Endothelial cell of umbilical vein (primary cell): ENCODE results near the gene NDRG2. TPM values are rescaled to one million over a fixed set of nuclear protein-coding genes. Genes with fewer than 3 reads are reported as not detected.

ENCODE experiments used
- BruUV-seq: library from RNA; stranded (reverse); fragments of 400-500 nt; replicated peaks from 2 replicates; lab custom pipeline; 2021; lab: Mats Ljungman, UMichigan
- CTCF ChIA-PET: fragments of 300-600, 350-600 bp; sonication (Branson Sonifier 250); formaldehyde crosslinking; loops from one replicate; lab custom pipeline; 2021; ENCODE audit warnings: antibody characterized with exemption, inconsistent platforms; lab: Charles Lee
- POLR2A ChIA-PET: fragments of 300-600, 350-600 bp; sonication (Branson Sonifier 250); formaldehyde crosslinking; loops from one replicate; lab custom pipeline; 2021; ENCODE audit warnings: antibody characterized with exemption, inconsistent platforms; lab: Charles Lee
- DNase-seq: peaks from one replicate; pipeline ENCODE4 v3.0.0-alpha.2; 2011; ENCODE audit warnings: low read depth, low spot score
- FAIRE-seq: peaks from 2 replicates; lab custom pipeline; 2011; peaks lifted over from hg19 to GRCh38; lab: Jason Lieb, UNC
- H2AFZ ChIP-seq: 2 replicates; pipeline ENCODE4 v1.6.0; 2012; ENCODE audit warnings: low read depth, low read length, control low read depth, inconsistent platforms
- H3K27ac ChIP-seq: 2 replicates; pipeline ENCODE4 v1.5.1; 2011; ENCODE audit warnings: low read depth, mild to moderate bottlenecking, control low read depth, low read length, moderate library complexity; ENCODE audit not compliant: insufficient read depth
- H3K27me3 ChIP-seq, 2 experiments: 2 replicates each; pipeline versions ENCODE4 v1.6.0 to v1.6.1; 2011; ENCODE audit warnings: low read length in 2 of 2, mixed read lengths in 1 of 2; ENCODE audit not compliant: control insufficient read depth in 2 of 2, insufficient read depth in 2 of 2
- H3K36me3 ChIP-seq, 2 experiments: 2 replicates in 1 of 2; 3 replicates in 1 of 2; pipeline ENCODE4 v1.5.1; 2011; ENCODE audit warnings: low read length in 2 of 2, mild to moderate bottlenecking in 1 of 2, moderate library complexity in 1 of 2; ENCODE audit not compliant: control insufficient read depth in 2 of 2, insufficient read depth in 2 of 2; ENCODE audit errors: extremely low read depth in 1 of 2
- H3K4me1 ChIP-seq: 3 replicates; pipeline ENCODE4 v1.5.1; 2011; ENCODE audit warnings: mild to moderate bottlenecking, low read length; ENCODE audit not compliant: control insufficient read depth, insufficient read depth; ENCODE audit errors: extremely low read depth
- H3K4me2 ChIP-seq: 2 replicates; pipeline ENCODE4 v1.6.1; 2011; ENCODE audit warnings: low read length, control low read depth, mixed read lengths; ENCODE audit not compliant: insufficient read depth
- H3K4me3 ChIP-seq, 3 experiments: fragments of 200-600 bp in 1 of 3; sonication (generic), shearing (Covaris generic) in 1 of 3; replicated peaks in 1 of 3; 2 replicates each; pipeline ENCODE4 v1.5.1; 2011 to 2016; ENCODE audit warnings: control low read depth in 3 of 3, low read length in 3 of 3, mild to moderate bottlenecking in 2 of 3, inconsistent platforms in 1 of 3, low read depth in 1 of 3, moderate library complexity in 1 of 3; ENCODE audit not compliant: insufficient read depth in 1 of 3
- H3K79me2 ChIP-seq: 2 replicates; pipeline ENCODE4 v1.6.0; 2012; ENCODE audit warnings: low read length, inconsistent platforms; ENCODE audit not compliant: control insufficient read depth, insufficient read depth
- H3K9ac ChIP-seq: replicated peaks from 2 replicates; pipeline ENCODE3; 2011; ENCODE audit warnings: low read length, control low read depth; ENCODE audit not compliant: insufficient read depth; ENCODE audit errors: extremely low read depth
- H3K9me1 ChIP-seq: replicated peaks from 3 replicates; pipeline ENCODE4 v1.6.0; 2011; ENCODE audit warnings: mild to moderate bottlenecking, low read length; ENCODE audit not compliant: control insufficient read depth, insufficient read depth; ENCODE audit errors: extremely low read depth
- H3K9me3 ChIP-seq: replicated peaks from 2 replicates; pipeline ENCODE4 v1.5.1; 2012; ENCODE audit warnings: low read length, inconsistent platforms; ENCODE audit not compliant: control insufficient read depth, insufficient read depth
- H4K20me1 ChIP-seq: replicated peaks from 2 replicates; pipeline ENCODE3; 2011; ENCODE audit warnings: mild to moderate bottlenecking, low read length; ENCODE audit not compliant: control insufficient read depth, insufficient read depth; ENCODE audit errors: extremely low read depth
- EZH2 ChIP-seq: IDR thresholded peaks from 2 replicates; pipeline ENCODE4 v1.6.1; 2012; ENCODE audit warnings: borderline replicate concordance, low read depth, mild to moderate bottlenecking, moderate library complexity, low read length, inconsistent platforms; ENCODE audit not compliant: severe bottlenecking
- FOS ChIP-seq: IDR thresholded peaks from 2 replicates; pipeline ENCODE4 v1.6.1; 2011; ENCODE audit warnings: mild to moderate bottlenecking, low read length, moderate library complexity, borderline replicate concordance; ENCODE audit not compliant: insufficient read depth
- GATA2 ChIP-seq: IDR thresholded peaks from 2 replicates; pipeline ENCODE4 v1.7.0; 2011; ENCODE audit warnings: low read depth, mild to moderate bottlenecking, moderate library complexity, mixed read lengths, low read length; ENCODE audit not compliant: insufficient read length, insufficient read depth
- JUN ChIP-seq: IDR thresholded peaks from 2 replicates; pipeline ENCODE4 v1.6.1; 2011; ENCODE audit warnings: borderline replicate concordance, low read depth; ENCODE audit not compliant: insufficient read length, insufficient read depth
- MYC ChIP-seq: IDR thresholded peaks from one replicate; pipeline ENCODE4 v1.6.1; 2011; ENCODE audit warnings: mild to moderate bottlenecking, low read depth, low read length
- POLR2A ChIP-seq: IDR thresholded peaks from 2 replicates; pipeline ENCODE4 v1.6.1; 2012; ENCODE audit warnings: low read depth, mild to moderate bottlenecking, control low read depth, low read length
- POLR2AphosphoS5 ChIP-seq: IDR thresholded peaks from 2 replicates; pipeline ENCODE4 v1.6.1; 2012; ENCODE audit warnings: low read depth, mild to moderate bottlenecking, control low read depth, low read length, moderate library complexity; ENCODE audit not compliant: insufficient read depth
- dilution Hi-C: fragments of 300-500 bp; cut with MboI; formaldehyde crosslinking; loops from one replicate; pipeline ENCODE4 v1.15.0; 2019; ENCODE audit warnings: low sequenced_read_pairs; ENCODE audit not compliant: extremely low pct_ligation_motif_present
- intact Hi-C: fragments of 100-400 bp; cut with micrococcal nuclease; formaldehyde crosslinking; loops from one replicate; pipeline ENCODE4 v1.10.0; 2022
- polyA plus RNA-seq, 4 experiments: library from polyadenylated mRNA; depleted of rRNA in 3 of 4; stranded (reverse) in 3 of 4; unstranded in 1 of 4; fragments of >200 nt; gene quantifications; 2 replicates each; pipeline versions ENCODE4 v1.2.1 to v1.2.3, GENCODE V29; 2011 to 2012; ENCODE audit warnings: missing spikeins in 1 of 4
- total RNA-seq: library from RNA; stranded (reverse); gene quantifications from 2 replicates; pipeline ENCODE4 v1.2.3, GENCODE V29; 2021
- TF ChIP-seq, protein P1 (sequence below), 2 donors: IDR thresholded peaks; 1 replicate in 1 of 2; 2 replicates in 1 of 2; pipeline ENCODE4 v1.5.1; 2011; ENCODE audit warnings: low read length in 2 of 2, mild to moderate bottlenecking in 2 of 2, moderate library complexity in 2 of 2, control low read depth in 1 of 2, inconsistent platforms in 1 of 2, low read depth in 1 of 2; ENCODE audit not compliant: insufficient read depth in 1 of 2; ENCODE audit errors: extremely low read depth in 1 of 2
- TF ChIP-seq, protein P2 (sequence below): IDR thresholded peaks from 2 replicates; pipeline ENCODE4 v1.6.1; 2011; ENCODE audit not compliant: insufficient read depth, insufficient read length

Gene NDRG2
- total and polyA plus RNA-seq, 2 donors (not counting 3 experiments of a cell fraction or from before 2014, with no cell fraction given), result 0.54 TPM; not detected in 1

DNA sequence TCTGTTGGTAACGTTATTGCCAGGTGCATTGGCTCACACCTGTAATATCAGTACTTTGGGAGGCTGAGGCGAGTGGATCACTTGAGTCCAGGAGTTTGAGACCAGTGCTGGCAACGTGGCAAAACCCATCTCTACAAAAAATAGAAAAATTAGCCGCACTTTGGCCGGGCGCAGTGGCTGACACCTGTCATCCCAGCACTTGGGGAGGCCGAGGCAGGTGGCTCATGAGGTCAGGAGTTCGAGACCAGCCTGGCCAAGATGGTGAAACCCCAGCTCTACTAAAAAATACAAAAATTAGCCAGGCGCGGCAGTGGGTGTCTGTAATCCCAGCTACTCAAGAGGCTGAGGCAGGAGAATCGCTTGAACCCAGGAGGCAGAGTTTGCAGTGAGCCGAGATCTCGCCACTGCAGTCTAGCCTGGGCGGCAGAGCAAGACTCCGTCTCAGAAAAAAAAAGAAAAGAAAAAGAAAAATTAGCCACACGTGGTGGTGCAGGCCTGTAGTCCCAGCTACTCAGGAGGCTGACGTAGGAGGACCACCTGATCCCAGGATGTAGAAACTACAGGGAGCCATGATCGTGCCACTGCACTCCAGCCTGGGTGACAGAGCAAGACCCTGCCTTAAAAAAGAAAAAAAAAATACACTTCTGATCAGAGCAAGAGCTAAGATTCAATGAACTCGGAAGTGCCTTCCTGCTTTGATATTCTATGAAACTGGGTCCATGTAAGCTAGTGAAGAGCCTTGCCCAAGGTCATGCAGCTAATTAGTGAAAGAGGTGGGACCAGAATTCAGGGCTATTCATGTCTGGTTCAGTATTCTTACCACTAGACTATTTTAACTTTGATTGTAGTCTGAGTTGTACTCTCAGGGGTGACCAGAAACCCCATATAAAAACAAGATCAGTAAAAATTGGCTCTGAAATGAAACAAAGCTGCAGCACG, 28.6 kb upstream of the NDRG2 start:
- Histone ChIP-seq H3K4me1 (no peaks in the 10 kb centered on the region), H3K9ac (no peak overlapping the region), H3K27me3 (peaks cover 18 to 26% of the 10 kb centered on the region in 2 experiments), H3K4me2 (no peak overlapping the region), H3K27ac (no peak overlapping the region), H3K36me3 (no peaks in the 10 kb centered on the region), H3K79me2 (no peaks in the 10 kb centered on the region), H4K20me1 (no peaks in the 10 kb centered on the region), H3K9me3 (no peaks in the 10 kb centered on the region), H3K4me3 (no peak overlapping the region), H2AFZ (no peak overlapping the region), H3K9me1 (no peaks in the 10 kb centered on the region)
- DNase-seq, result no peak
- no TSS peak for BruUV-seq
- ChIA-PET CTCF (interaction anchor here (1.1 kb wide), 1 partner anchor 15 kb away, joined by 3 read pairs; no protein-coding TSS in a partner anchor), POLR2A (no interaction called here)
- TF ChIP-seq EZH2 (no peak), POLR2A (no peak), MYC (no peak), GATA2 (no peak), FOS (no peak), JUN (no peak), POLR2AphosphoS5 (no peak)
- TF ChIP-seq, protein P1, sequence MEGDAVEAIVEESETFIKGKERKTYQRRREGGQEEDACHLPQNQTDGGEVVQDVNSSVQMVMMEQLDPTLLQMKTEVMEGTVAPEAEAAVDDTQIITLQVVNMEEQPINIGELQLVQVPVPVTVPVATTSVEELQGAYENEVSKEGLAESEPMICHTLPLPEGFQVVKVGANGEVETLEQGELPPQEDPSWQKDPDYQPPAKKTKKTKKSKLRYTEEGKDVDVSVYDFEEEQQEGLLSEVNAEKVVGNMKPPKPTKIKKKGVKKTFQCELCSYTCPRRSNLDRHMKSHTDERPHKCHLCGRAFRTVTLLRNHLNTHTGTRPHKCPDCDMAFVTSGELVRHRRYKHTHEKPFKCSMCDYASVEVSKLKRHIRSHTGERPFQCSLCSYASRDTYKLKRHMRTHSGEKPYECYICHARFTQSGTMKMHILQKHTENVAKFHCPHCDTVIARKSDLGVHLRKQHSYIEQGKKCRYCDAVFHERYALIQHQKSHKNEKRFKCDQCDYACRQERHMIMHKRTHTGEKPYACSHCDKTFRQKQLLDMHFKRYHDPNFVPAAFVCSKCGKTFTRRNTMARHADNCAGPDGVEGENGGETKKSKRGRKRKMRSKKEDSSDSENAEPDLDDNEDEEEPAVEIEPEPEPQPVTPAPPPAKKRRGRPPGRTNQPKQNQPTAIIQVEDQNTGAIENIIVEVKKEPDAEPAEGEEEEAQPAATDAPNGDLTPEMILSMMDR (IDR thresholded peaks at IDR 0.05; ENCODE audit: extremely low read depth in 1 of 2, insufficient read depth in 1 of 2, low read depth in 1 of 2, low read length in 2 of 2), result no peak
- TF ChIP-seq, protein P2, sequence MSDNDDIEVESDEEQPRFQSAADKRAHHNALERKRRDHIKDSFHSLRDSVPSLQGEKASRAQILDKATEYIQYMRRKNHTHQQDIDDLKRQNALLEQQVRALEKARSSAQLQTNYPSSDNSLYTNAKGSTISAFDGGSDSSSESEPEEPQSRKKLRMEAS, result no peak
- FAIRE-seq, result no peak
- intact Hi-C loops, result no loop called here
- dilution Hi-C loops, result no loop called here
